ENCODE results near the gene MAP4K2. TPM values are rescaled to one million over a fixed set of nuclear protein-coding genes. Genes with fewer than 3 reads are reported as not detected.

The MAP4K2 gene
- total RNA-seq, 1 donor from 2014 or later = 6.8 TPM

DNA sequence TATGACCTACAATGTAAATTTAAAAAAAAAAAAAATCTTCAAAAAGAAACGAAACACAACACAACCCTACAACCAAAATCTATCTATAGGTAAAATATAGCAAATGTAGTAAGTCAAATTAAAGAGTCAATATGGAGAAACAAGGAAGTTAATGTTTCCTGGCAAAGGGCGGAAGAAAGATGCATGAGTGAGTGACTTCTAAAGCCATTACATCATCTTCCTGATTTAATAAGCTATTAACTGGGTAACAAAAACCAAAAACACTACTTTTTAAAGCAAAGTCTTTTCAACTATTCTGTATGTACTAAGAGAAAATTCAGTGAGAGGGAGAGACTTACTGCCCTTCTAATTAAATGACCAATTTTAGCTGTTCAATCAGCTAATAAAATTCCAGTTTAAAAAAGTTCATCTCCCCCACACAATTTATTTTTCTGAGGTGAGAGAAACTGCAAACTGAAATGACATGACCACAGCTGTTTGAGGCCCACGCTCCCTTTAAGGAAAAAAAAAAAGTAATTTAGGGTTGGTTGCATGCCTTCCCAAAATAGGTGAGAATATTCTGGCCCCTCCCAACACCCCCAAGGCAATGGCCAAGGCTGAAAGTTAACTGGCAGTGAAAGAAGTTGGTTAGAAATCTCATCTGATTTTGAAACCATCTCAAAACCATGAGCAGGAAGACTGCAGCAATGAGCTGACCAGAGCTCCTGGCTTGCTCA, 30.6 kb downstream of the MAP4K2 start:
- no peak for FAIRE-seq
- TF ChIP-seq, protein P1, sequence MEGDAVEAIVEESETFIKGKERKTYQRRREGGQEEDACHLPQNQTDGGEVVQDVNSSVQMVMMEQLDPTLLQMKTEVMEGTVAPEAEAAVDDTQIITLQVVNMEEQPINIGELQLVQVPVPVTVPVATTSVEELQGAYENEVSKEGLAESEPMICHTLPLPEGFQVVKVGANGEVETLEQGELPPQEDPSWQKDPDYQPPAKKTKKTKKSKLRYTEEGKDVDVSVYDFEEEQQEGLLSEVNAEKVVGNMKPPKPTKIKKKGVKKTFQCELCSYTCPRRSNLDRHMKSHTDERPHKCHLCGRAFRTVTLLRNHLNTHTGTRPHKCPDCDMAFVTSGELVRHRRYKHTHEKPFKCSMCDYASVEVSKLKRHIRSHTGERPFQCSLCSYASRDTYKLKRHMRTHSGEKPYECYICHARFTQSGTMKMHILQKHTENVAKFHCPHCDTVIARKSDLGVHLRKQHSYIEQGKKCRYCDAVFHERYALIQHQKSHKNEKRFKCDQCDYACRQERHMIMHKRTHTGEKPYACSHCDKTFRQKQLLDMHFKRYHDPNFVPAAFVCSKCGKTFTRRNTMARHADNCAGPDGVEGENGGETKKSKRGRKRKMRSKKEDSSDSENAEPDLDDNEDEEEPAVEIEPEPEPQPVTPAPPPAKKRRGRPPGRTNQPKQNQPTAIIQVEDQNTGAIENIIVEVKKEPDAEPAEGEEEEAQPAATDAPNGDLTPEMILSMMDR (IDR thresholded peaks at IDR 0.05; ENCODE audit: insufficient read depth, low read length, severe bottlenecking) = no peak

GRCh38 chr11:64771861-64772260, 31.2 kb downstream of the MAP4K2 start:
- Histone ChIP-seq H3K27me3 (ENCODE audit: control insufficient read depth, insufficient read depth, low read length) (no peaks in the 10 kb centered on the region), H3K36me3 (ENCODE audit: control insufficient read depth, insufficient read depth, low read length) (peaks cover 63% of the 10 kb centered on the region), H3K4me3 (ENCODE audit: low read depth, low read length) (no peak overlapping the region)
- no peak for FAIRE-seq
- TF ChIP-seq, protein P1 (IDR thresholded peaks at IDR 0.05; ENCODE audit: insufficient read depth, low read length, severe bottlenecking) = no peak
- no peak for DNase-seq (ENCODE audit: low read depth)

More for the DNA sequence above, 30.6 kb downstream of the MAP4K2 start:
- Histone ChIP-seq H3K27me3 (ENCODE audit: control insufficient read depth, insufficient read depth, low read length) (no peaks in the 10 kb centered on the region), H3K36me3 (ENCODE audit: control insufficient read depth, insufficient read depth, low read length) (peaks cover 59% of the 10 kb centered on the region), H3K4me3 (ENCODE audit: low read depth, low read length) (no peak overlapping the region)
- no peak for DNase-seq (ENCODE audit: low read depth)

DNA sequence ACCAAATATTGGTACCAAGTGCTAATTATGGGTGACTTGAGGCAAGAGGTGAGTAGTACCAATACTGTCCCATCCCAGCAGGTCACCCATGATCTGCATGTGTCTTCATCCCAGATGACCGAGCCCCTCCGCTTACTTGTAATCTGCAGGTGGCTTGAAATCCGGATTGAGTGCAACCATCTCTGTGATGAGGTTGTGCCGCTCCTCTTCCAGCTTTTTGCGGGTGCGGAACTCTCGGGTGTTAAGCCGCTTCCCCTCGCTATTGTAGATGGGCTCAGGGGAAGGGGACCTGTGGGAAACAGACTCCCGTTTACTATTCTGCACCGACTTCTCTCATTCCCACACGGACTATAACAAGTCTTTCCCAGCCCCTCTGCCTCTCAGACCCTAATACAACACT, 32.9 kb downstream of the MAP4K2 start:
- no peak overlapping the region for H3K4me3 ChIP-seq (ENCODE audit: low read depth, low read length)
- H3K27me3 ChIP-seq (ENCODE audit: control insufficient read depth, insufficient read depth, low read length) = no peaks in the 10 kb centered on the region
- DNase-seq (ENCODE audit: low read depth) (no peak), FAIRE-seq (no peak)
- TF ChIP-seq, protein P1 (IDR thresholded peaks at IDR 0.05; ENCODE audit: insufficient read depth, low read length, severe bottlenecking) = no peak
- peaks cover 70% of the 10 kb centered on the region for H3K36me3 ChIP-seq (ENCODE audit: control insufficient read depth, insufficient read depth, low read length)

- Histone ChIP-seq H3K36me3 (ENCODE audit: control insufficient read depth, insufficient read depth, low read length) (peaks cover 71% of the 10 kb centered on the region), H3K27me3 (ENCODE audit: control insufficient read depth, insufficient read depth, low read length) (no peaks in the 10 kb centered on the region), H3K4me3 (ENCODE audit: low read depth, low read length) (no peak overlapping the region)
- no peak for FAIRE-seq
- no peak for DNase-seq (ENCODE audit: low read depth)
- TF ChIP-seq, protein P1 (IDR thresholded peaks at IDR 0.05; ENCODE audit: insufficient read depth, low read length, severe bottlenecking) = no peak
Observed at GRCh38 chr11:64769283-64769682, 33.7 kb downstream of the MAP4K2 start.

GRCh38 chr11:64768300-64768694, 34.7 kb downstream of the MAP4K2 start:
- no peak for FAIRE-seq
- Histone ChIP-seq H3K4me3 (ENCODE audit: low read depth, low read length) (no peak overlapping the region), H3K27me3 (ENCODE audit: control insufficient read depth, insufficient read depth, low read length) (no peaks in the 10 kb centered on the region), H3K36me3 (ENCODE audit: control insufficient read depth, insufficient read depth, low read length) (peaks cover 74% of the 10 kb centered on the region)
- DNase-seq (ENCODE audit: low read depth) = no peak
- TF ChIP-seq, protein P1 (IDR thresholded peaks at IDR 0.05; ENCODE audit: insufficient read depth, low read length, severe bottlenecking) = no peak

Data from bronchial epithelial cell (primary cell).